Right ventricle myocardium superior (tissue), 1 donor: ENCODE measurements around the gene ERICH6. TPM values are rescaled to one million over a fixed set of nuclear protein-coding genes. Genes with fewer than 3 reads are reported as not detected.
"Not testable (repeated sequence)": the region's sequence is repeated elsewhere in the genome, so short reads cannot be mapped to it uniquely, and the experiment has no call there.

Experiments used
- ATAC-seq: fragments of 200-7000 bp; cut with Tn5 transposase; one replicate; pipeline ENCODE4 v1.9.1; 2020; ENCODE audit warnings: mild to moderate bottlenecking; ENCODE audit not compliant: poor library complexity
- DNase-seq: peaks from one replicate; pipeline ENCODE4 v3.0.0-alpha.2; 2020
- intact Hi-C: fragments of 100-400 bp; cut with DNase I; formaldehyde crosslinking; loops from one replicate; pipeline ENCODE4 v1.11.2; 2022
- total RNA-seq: library from RNA; stranded (reverse); fragmentation: NEBNext Ultra II Directional; extraction: Animal tissue kit (Norgen Biotek cat#: 25700); gene quantifications from one replicate; pipeline ENCODE4 v1.2.1, GENCODE V29; 2021
- donor health status: DM: no; HTN: yes; CAD: no; lungs with severe emphysema.

ERICH6 gene
- total RNA-seq, 1 donor from 2014 or later = not detected

DNA sequence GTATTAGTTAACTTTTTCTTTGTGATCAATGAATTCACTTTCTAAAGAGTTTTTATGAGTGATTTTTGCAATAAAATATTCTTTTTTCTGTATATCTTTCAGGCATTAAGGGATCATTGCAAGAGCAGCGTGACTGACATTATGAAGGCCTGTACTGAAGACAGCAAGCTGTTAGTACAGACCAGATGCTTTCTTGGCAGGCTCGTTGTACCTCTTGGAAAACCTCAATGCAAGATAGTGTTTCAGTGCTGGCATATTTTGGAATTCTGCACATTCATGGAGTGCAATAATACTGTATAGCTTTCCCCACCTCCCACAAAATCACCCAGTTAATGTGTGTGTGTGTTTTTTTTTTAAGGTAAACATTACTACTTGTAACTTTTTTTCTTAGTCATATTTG, 76.2 kb downstream of the ERICH6 start:
- no peak for DNase-seq

DNA sequence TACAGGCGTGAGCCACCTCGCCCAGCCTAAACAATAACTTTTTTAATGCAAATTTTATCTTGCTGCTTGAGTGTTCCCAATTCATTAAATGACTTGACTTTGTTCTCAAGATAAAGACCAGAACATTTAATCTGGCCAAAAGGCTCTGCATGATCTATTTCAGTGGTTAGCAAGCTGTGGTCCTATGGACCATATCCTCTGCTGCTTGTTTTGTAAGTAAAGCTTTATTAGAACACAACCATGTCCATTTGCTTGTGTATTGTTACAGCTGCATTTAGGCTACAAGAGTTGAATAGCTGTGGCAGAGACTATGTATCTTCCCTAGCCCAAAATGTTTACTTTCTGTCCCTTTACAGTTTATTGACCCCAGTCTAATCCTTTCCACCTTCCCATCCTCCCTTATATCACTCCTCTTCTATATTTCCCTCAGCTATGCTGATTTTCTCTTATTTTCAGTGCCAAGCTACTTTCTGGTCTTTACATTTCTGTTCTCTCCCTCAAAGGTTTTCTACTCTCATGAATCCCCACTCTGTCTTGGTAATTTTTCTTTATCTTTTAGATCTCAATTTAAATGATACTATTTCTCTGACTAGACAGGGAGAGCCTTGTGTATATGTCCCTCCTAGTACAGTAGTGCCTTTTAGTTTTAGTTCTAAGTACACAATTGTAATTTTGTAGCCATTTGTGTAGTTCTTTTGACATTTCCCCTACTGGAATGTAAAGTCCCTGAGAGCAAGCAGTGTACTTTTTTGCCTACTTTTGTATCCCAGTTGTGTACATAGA, 77.4 kb downstream of the ERICH6 start:
- ATAC-seq (no peak), DNase-seq (no peak)
- intact Hi-C loops = no loop called here

More for the DNA sequence above, 76.2 kb downstream of the ERICH6 start:
- intact Hi-C loops = no loop called here
- peak; percentile 88 for ATAC-seq

GRCh38 chr3:150623945-150624344, 79.8 kb downstream of the ERICH6 start:
- intact Hi-C loops = no loop called here
- no peak for ATAC-seq
- DNase-seq = no peak

DNA sequence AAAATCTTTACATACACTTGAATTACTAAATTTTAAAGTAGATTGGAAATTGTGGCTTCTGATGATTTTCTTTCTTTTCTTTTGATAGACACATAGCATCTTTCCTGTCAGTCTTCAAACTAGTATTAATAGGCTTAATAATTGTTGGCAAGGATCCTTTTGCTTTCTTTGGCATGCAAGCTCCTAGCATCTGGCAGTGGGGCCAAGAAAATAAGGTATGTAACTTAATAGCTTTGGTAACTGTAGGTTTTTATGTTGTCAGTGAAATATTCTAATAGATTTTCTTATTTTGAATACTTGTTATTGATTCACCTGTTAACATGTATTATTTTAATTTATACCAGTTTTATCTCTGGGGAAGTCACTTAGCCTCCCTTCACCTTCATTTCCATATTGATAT, 80.8 kb downstream of the ERICH6 start:
- DNase-seq, ATAC-seq, intact Hi-C loops: not testable (repeated sequence)

DNA sequence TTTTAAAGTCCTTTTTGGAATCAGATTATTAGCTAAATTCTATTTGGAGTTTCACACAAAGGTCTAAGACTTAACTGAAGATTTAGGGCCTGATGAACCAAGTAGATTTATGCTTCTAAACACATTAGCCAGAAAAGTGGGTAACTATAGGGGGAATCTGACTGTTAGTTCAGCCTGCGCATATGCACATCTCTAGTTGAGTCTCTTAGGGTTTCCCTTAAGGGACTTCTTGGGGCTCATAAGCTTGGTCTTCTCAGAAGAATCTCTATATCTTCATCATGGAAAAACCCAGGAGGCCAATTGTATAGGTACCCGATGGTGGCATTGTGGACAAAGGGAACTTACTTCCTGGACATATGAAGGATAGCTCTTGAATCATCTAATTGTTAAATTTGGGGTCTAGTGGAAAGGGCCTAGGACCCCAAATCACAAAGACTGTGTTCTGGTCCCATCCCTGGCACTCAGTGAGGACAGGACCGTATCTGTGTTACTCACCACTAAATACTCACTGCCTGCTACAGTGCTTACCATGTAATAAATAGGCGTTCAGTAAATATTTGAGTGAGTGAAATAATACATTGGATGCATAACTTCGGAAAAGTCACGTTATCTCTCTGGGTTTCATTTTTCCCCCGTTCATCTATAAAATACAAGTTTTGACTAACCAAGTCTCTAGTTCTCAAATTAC, 83.6 kb downstream of the ERICH6 start:
- no peak for DNase-seq
- intact Hi-C loops = no loop called here
- no peak for ATAC-seq

- ATAC-seq (no peak), DNase-seq (no peak)
Measured at GRCh38 chr3:150613709-150614480, 89.8 kb downstream of the ERICH6 start.

DNA sequence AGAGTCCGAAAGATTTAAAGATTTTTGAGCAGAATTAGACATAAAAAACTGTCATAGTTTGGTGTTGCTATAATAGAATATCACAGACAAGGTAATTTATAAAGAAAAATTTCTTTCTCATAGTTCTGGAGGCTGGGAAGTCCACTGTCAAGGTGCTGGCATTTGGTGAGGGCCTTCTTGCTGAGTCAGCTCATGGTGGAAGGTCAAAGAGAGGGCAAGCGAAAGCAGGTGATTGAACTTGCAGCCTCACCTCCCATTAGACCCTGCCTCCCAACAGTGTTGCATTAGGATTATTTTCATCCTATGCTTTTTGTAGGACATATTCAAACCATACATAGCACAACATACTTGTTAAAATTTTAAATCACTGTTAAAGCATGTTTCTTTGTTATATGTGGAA, 90.7 kb downstream of the ERICH6 start:
- ATAC-seq (no peak), DNase-seq (no peak)
- intact Hi-C loops = no loop called here

More at GRCh38 chr3:150613709-150614480, 89.8 kb downstream of the ERICH6 start:
- intact Hi-C loops = no loop called here

DNA sequence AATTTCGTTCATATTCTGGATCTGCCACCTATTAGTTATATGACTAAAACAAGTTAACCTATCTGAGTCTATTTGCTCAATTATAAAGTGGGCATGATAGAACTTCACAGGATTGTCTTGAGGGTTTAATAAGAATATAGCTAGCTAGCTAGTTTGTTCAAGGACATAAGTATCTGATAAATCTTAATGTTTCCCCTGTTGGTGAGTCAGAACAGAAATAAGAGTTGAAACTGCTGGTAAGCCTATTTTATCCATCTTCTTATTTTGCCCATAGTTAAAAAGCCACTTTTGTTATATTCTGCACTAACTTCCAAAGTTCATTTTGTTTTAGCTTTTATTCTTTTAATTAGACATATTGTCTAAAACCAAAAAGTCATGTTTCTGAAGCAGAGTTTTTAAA, 91.2 kb downstream of the ERICH6 start:
- intact Hi-C loops = no loop called here
- ATAC-seq = no peak
- no peak for DNase-seq

- ATAC-seq = peak; percentile 27
- DNase-seq = peak; percentile 38
- intact Hi-C loops = no loop called here
Measured at GRCh38 chr3:150611666-150612065, 92.1 kb downstream of the ERICH6 start.

GRCh38 chr3:150610785-150611184, 92.9 kb downstream of the ERICH6 start:
- intact Hi-C loops = no loop called here
- ATAC-seq (no peak), DNase-seq (no peak)

DNA sequence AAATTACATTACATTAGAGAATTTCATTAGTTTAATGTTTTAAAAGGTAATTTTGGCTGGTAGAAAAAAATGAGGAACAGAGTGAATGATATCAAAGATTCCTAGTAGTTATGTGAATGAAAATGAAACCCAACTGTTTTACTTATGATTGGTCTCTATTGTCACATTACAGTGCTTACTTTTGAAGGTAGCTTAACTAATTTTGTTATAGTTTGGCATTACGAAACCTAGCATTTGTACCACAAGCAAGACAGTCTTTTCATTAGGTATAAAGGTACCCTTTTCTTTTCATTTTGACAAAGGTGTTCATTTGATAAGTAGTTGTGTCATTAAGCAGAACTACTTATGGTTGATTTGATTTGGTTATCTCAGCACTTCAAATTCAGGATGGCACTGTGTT, 93.7 kb downstream of the ERICH6 start:
- DNase-seq (no peak), ATAC-seq (no peak)
- intact Hi-C loops = no loop called here

Other genes with a start within 250 kb of the ERICH6 start
- 22.0 TPM for gene SERP1, start 157.4 kb downstream of the ERICH6 start, total RNA-seq
- gene EIF2A, start 157.1 kb downstream of the ERICH6 start, total RNA-seq = 67.6 TPM
- gene SELENOT, start 100.6 kb downstream of the ERICH6 start, total RNA-seq = 59.8 TPM
- gene SIAH2, start 59.2 kb upstream of the ERICH6 start, total RNA-seq = 18.2 TPM
- not detected for gene MINDY4B, start 201.5 kb upstream of the ERICH6 start, total RNA-seq